ENCODE data around the gene TBC1D25.

DNA sequence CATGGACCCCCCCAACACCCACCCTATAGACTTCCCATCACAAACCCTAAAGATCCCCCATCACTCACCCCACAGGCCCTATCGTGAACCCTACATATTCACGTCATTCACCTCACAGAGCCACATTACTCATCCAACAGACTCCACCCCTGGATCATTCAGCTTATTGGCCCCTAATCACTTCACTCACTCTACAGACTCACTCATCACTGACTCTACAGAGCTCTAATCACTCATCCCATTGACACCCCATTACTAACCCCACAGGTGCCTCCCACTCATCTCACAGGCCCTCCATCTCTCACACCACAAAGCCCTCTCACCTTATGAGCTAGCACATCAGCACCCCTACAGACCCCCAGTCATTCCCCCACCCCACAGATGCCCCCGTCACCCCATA lies 6.3 kb upstream of the TBC1D25 start:
- no peak for TF ChIP-seq CTCF (IDR thresholded peaks at IDR 0.05; ENCODE audit: insufficient read depth, low read length)
- TF ChIP-seq GABPA (IDR thresholded peaks at IDR 0.05; ENCODE audit: low read depth) = no peak
- TF ChIP-seq POLR2AphosphoS5 (IDR thresholded peaks at IDR 0.05; ENCODE audit: low read depth) = no peak
- TF ChIP-seq SPI1 (IDR thresholded peaks at IDR 0.05; ENCODE audit: borderline replicate concordance, low read depth) = no peak
- TF ChIP-seq, protein P1, sequence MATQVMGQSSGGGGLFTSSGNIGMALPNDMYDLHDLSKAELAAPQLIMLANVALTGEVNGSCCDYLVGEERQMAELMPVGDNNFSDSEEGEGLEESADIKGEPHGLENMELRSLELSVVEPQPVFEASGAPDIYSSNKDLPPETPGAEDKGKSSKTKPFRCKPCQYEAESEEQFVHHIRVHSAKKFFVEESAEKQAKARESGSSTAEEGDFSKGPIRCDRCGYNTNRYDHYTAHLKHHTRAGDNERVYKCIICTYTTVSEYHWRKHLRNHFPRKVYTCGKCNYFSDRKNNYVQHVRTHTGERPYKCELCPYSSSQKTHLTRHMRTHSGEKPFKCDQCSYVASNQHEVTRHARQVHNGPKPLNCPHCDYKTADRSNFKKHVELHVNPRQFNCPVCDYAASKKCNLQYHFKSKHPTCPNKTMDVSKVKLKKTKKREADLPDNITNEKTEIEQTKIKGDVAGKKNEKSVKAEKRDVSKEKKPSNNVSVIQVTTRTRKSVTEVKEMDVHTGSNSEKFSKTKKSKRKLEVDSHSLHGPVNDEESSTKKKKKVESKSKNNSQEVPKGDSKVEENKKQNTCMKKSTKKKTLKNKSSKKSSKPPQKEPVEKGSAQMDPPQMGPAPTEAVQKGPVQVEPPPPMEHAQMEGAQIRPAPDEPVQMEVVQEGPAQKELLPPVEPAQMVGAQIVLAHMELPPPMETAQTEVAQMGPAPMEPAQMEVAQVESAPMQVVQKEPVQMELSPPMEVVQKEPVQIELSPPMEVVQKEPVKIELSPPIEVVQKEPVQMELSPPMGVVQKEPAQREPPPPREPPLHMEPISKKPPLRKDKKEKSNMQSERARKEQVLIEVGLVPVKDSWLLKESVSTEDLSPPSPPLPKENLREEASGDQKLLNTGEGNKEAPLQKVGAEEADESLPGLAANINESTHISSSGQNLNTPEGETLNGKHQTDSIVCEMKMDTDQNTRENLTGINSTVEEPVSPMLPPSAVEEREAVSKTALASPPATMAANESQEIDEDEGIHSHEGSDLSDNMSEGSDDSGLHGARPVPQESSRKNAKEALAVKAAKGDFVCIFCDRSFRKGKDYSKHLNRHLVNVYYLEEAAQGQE (IDR thresholded peaks at IDR 0.05; ENCODE audit: insufficient replicate concordance, low read depth) = no peak
